GM18861 (cell line): Measurements from ENCODE around the gene EVI5L.
"Not testable (repeated sequence)": the region's sequence is repeated elsewhere in the genome, so short reads cannot be mapped to it uniquely, and the experiment has no call there.

Experiments
- ATAC-seq: cut with Tn5 transposase; IDR thresholded peaks from one replicate; pipeline ENCODE4 v1.9.1; 2021; ENCODE audit not compliant: unreplicated experiment

EVI5L gene

DNA sequence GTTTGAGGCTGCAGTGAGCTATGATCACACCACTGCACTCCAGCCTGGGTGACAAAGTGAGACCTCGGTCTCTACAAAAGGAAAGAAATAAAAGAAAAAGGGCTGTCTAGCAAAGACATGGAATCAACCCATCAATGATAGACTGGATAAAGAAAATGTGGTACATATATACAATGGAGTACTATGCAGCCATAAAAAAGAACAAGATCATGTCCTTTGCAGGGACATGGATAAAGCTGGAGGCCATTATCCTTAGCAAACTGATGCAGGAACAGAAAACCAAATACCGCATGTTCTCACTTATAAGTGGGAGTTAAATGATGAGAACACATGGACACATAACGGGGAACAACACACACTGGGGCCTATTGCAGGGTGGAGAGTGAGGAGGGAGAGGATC lies 14.0 kb upstream of the EVI5L start:
- ATAC-seq: not testable (repeated sequence)

GRCh38 chr19:7817801-7818200 lies 12.2 kb upstream of the EVI5L start:
- ATAC-seq: no peak

DNA sequence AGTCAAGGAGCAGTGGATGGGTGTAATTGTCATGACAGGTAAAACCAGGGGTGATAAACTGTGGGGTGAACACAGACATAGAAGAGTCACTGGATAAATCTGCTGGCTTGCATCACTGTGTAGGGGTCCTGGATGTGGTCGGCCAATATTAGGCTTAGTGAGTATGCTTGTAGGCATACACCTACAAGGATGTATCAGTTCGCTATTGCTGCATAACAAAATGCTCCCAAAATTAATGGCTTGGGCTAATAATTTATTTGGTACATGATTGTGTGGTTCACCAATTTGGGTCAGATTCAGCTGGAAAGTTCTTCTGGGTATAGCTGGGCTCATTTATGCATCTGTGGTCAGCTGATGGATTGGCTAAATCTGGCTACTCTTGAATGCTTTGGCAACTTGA lies 11.2 kb upstream of the EVI5L start:
- no peak for ATAC-seq

GRCh38 chr19:7819337-7819736 lies 10.7 kb upstream of the EVI5L start:
- no peak for ATAC-seq

DNA sequence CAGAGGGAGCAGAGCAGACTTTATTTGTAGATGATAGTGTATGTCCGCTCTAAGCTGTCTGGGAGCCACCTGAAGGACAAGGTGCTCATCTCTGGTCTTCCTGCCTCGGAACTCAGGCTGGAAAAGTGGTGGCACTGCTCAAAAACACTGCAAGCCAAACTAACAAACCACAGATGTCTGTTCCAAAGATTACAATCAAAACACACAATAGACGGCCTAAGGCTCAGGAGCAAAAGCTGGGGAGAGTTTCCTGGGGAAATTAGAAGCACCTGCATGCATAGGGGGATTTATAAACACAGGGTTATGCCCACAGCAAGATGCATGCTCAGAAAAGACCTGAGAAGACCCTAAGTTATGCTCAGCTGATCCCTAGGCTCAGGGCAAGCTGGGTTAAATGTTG lies 9.4 kb upstream of the EVI5L start:
- no peak for ATAC-seq

GRCh38 chr19:7822910-7823515 lies 7.0 kb upstream of the EVI5L start:
- no peak for ATAC-seq

GRCh38 chr19:7823686-7824301 lies 6.2 kb upstream of the EVI5L start:
- no peak for ATAC-seq

DNA sequence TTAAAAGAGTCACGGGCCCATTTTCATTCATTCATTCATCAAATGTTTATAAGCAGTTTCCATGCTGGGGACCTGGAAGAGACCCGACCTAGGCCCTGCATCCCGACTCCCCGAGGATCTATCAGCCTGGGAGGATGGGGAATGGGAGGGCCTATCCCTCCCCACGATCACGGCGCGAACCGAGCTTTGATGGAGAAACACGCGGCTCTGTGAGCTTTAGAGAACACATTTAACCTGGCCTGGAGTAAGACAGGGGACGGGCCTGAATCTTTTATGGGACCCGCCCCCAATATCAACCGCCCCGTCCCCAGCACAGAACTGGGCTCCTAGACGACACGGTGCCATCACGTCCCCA lies 875 bp upstream of the EVI5L start:
- ATAC-seq: no peak

DNA sequence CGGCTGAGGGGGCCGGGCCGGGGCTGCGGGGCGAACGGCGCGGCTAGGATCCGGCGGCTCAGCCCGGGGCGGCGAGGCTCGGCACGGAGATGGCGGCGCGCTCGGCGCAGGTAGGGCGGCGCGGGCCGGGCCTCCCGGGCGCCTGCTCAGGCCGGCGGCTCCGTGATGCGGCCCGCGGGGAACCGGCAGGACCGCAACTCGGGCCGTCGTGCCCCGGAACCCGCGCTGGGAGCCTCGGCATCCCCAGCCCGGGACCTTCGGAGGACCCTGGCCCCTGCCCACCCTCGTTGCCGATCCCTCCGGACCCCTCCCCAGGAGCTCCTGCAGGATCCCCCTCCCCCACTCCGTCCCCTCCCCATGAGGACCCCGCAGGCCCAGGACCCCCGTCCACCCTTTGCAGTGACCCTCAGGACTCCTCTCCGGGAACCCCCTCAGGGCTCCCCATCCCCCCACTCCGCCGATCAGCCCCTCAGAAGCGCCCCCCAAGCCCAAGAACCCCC lies 304 bp downstream of the EVI5L start:
- ATAC-seq: no peak

DNA sequence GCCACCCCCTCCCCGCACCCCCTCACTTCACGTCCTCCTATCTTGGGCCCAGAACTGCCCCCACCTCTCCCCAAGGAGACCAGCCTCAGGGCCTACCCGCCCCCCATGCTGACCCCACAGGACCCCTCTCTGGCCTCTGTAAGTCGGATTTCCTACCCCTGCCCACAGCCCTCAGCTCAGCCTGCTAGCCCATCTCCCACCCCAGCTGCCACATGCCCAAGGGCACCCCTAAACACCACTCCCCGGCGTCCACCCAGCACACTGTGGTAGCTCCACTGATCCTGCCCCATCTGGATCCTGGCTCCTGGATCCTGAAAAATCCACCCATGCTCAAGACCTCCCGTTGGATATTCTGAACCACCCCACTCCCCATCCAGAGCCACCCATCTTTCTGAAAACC lies 805 bp downstream of the EVI5L start:
- no peak for ATAC-seq

GRCh38 chr19:7831452-7831851 lies 1.4 kb downstream of the EVI5L start:
- ATAC-seq: no peak

DNA sequence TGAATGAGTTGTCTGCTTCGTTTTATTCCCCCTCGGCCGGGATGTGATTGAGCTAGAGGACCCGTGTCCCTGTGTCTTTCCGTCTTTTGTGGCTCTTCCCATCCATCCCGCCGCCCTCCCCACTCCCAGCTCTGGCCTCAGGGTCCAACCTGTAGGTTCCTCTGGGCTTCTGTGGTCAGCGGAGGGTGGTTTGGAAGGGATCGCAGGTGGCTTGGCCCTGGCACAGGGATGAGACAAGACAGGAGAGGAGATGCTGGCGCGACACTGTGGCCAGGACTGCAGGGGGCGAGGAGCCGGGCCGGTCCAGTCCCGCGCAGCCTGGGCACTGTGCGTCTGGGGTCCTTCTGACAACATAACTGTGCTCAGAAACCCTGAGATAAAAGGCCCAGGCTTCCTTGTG lies 2.0 kb downstream of the EVI5L start:
- ATAC-seq: no peak

DNA sequence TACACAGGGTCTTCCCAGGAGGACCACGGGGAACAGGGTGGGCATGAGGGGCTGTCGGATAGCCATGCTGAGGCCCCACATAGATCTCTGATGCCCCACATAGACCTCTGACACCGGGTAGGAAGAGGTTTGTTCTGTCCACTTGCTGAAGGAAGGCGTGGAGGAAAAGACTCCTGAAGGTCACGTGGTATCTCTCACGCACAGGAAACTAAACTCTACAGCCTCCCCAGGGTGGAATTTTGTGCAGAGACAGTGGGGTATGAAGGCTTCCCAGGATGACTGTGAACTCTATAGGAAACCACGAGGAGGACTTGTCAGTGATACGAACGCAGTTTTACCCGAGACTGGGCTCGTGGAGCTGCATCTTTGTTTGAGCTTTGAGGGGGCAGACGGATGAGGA lies 2.8 kb downstream of the EVI5L start:
- ATAC-seq: no peak

GRCh38 chr19:7833225-7834099 lies 3.4 kb downstream of the EVI5L start:
- no peak for ATAC-seq

- no peak for ATAC-seq
These were observed 9.5 kb downstream of the EVI5L start for GRCh38 chr19:7839476-7839875.

- ATAC-seq: no peak
These were observed 10.6 kb downstream of the EVI5L start for GRCh38 chr19:7840629-7841028.

DNA sequence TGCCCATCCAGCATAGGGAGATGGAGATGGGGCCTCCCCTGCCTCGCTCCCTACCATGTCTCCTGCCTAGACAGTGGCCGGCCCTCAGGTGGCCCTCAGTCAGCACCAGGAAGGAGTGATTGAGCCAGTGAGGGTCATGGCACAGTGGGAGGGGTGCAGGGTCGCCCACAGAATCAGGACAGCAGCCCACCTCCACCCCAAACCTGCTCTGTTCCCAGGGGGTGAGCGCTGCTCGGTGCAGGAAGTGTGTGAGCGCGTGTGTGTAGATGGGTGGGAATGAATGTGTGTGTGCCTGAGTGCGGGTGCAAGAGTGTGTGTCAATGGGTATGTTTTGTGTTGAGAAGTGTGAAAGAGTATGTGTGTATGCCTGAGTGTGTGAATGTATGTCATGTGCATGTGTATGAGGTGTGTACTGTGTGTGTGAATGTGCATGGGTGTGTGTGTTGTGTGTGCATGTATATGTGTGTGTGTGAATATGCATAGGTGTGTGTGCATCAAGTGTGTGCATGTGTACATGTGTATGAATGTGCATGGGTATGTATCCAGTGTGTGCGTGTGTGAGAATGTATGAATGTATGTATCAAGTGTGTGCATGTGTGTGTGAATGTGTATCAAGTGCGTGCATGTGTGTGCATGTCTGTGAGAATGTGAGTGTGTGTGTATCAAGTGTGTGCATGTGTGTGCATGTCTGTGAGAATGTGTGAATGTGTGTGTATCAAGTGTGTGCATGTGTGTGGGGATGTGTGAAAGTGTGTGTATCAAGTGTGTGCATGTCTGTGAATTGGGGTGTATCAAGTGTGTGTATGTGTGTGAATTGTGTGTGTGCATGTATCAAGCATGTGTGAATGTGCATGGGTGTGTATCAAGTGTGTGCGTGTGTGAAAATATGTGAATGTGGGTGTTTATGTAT lies 12.0 kb downstream of the EVI5L start:
- no peak for ATAC-seq

- no peak for ATAC-seq
These were observed 12.8 kb downstream of the EVI5L start for GRCh38 chr19:7842661-7843294.

DNA sequence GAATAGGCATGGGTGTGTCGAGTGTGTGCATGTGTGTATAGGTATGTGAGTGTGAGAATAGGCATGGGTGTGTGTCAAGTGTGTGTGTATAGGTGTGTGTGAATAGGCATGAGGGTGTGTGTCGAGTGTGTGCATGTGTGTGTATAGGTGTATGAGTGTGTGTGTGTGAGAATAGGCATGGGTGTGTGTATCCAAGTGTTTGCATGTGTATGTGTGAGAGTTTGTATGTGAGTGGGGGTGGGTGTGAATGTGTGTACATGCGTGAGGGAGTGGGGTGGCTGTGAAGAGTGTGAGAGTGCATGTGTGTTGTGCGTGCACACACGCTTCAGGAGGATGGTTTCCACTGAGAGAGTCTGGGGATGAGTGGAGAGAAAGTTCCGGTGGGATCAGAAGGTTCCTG lies 13.5 kb downstream of the EVI5L start:
- ATAC-seq: no peak

GRCh38 chr19:7844405-7844804 lies 14.4 kb downstream of the EVI5L start:
- ATAC-seq: no peak

DNA sequence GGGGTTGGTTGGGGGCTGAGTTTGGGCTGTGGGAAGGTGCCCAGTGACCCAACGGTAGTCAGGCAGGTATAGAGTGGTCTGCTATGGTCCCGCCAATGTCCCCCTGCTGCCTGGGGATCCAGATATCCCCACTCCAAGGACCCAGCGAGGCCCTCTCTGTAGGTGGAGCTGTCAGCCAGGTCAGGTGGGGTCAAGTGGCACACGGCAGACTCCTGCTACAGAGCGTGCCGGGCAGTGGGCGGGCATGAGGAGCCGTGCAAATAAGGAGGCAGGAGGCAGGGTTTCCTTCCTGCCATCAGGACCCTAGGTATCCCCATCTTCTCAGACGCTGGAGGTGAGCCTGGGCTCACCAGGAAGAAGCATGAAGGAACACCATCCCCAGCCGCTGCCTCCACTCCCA lies 14.9 kb downstream of the EVI5L start:
- no peak for ATAC-seq
